HCT116 (cell line): Measurements from ENCODE around the gene CLEC3B. TPM values are rescaled to one million over a fixed set of nuclear protein-coding genes. Genes with fewer than 3 reads are reported as not detected.

Experiments used
- ATAC-seq: fragments of 200-7000 bp; cut with Tn5 transposase; 2 replicates; pipeline ENCODE4 v1.9.1; 2020; ENCODE audit warnings: mild to moderate bottlenecking, moderate library complexity
- BruUV-seq: library from RNA; stranded (reverse); fragments of 400-500 nt; replicated peaks from 2 replicates; lab custom pipeline; 2021; lab: Mats Ljungman, UMichigan
- CTCF ChIA-PET: fragments of 300-600 bp; sonication (Branson Sonifier 250); formaldehyde crosslinking; loops from one replicate; lab custom pipeline; 2021; ENCODE audit warnings: antibody characterized with exemption; lab: Charles Lee
- POLR2A ChIA-PET: fragments of 300-600, 350-600 bp; sonication (Branson Sonifier 250); formaldehyde crosslinking; loops from one replicate; lab custom pipeline; 2021; ENCODE audit warnings: antibody characterized with exemption; lab: Charles Lee
- RAD21 ChIA-PET, 2 experiments: fragments of 300-600 bp; sonication (Branson Sonifier 250); formaldehyde crosslinking; loops; one replicate each; lab custom pipeline; 2023; ENCODE audit warnings: low total read pairs in 2 of 2; ENCODE audit not compliant: uncharacterized antibody in 2 of 2, unreplicated experiment in 2 of 2, low non-redundant PET in 1 of 2; lab: Charles Lee
- DNase-seq: peaks from one replicate; pipeline ENCODE4 v3.0.0-alpha.2; 2010; ENCODE audit warnings: low read depth, low spot score
- H2AFZ ChIP-seq: fragments of 200-600 bp; shearing (Covaris generic), sonication (generic); 2 replicates; pipeline ENCODE4 v1.6.1; 2017; ENCODE audit warnings: low read depth, mixed run types, mixed read lengths, antibody characterized with exemption, low read length; ENCODE audit not compliant: poor library complexity, severe bottlenecking
- H3K27ac ChIP-seq: 2 replicates; pipeline ENCODE4 v1.5.1; 2012; ENCODE audit warnings: low read depth, low read length
- H3K27me3 ChIP-seq: fragments of 200-600 bp; sonication (generic); 2 replicates; pipeline ENCODE4 v1.6.1; 2016; ENCODE audit warnings: mixed run types, low read length, mixed read lengths; ENCODE audit not compliant: insufficient read depth
- H3K36me3 ChIP-seq, 2 experiments: fragments of 200-500 bp in 1 of 2; fragments of 200-600 bp in 1 of 2; sonication (Bioruptor generic) in 1 of 2; sonication (generic) in 1 of 2; 2 replicates each; pipeline versions ENCODE4 v1.5.1 to v1.6.1; 2014 to 2016; ENCODE audit warnings: low read length in 2 of 2, inconsistent platforms in 1 of 2, mixed read lengths in 1 of 2, mixed run types in 1 of 2; ENCODE audit not compliant: insufficient read depth in 2 of 2, control insufficient read depth in 1 of 2
- H3K4me1 ChIP-seq, 2 experiments: fragments of 200-600 bp in 1 of 2; sonication (generic) in 1 of 2; 2 replicates each; pipeline versions ENCODE4 v1.5.1 to v1.6.1; 2012 to 2017; ENCODE audit warnings: low read length in 2 of 2, inconsistent platforms in 1 of 2, mild to moderate bottlenecking in 1 of 2, mixed read lengths in 1 of 2, mixed run types in 1 of 2, moderate library complexity in 1 of 2; ENCODE audit not compliant: insufficient read depth in 2 of 2, control insufficient read depth in 1 of 2
- H3K4me2 ChIP-seq: fragments of 200-600 bp; sonication (generic); 2 replicates; pipeline ENCODE4 v1.6.1; 2017; ENCODE audit warnings: mixed run types, low read length, mixed read lengths
- H3K4me3 ChIP-seq, 2 experiments: fragments of 200-600 bp in 1 of 2; sonication (generic) in 1 of 2; replicated peaks in 1 of 2; 2 replicates each; pipeline ENCODE4 v1.5.1; 2011 to 2016; ENCODE audit warnings: low read length in 2 of 2, control low read depth in 1 of 2, low read depth in 1 of 2, mild to moderate bottlenecking in 1 of 2, mixed read lengths in 1 of 2, mixed run types in 1 of 2
- H3K79me2 ChIP-seq: fragments of 200-600 bp; sonication (generic); 2 replicates; pipeline ENCODE4 v1.6.1; 2017; ENCODE audit warnings: mild to moderate bottlenecking, mixed run types, low read length, moderate library complexity, mixed read lengths; ENCODE audit not compliant: insufficient read depth
- H3K9ac ChIP-seq: fragments of 200-600 bp; sonication (generic); 2 replicates; pipeline ENCODE4 v1.6.1; 2016; ENCODE audit warnings: low read length, mixed read lengths
- H3K9me2 ChIP-seq: fragments of 200-600 bp; sonication (generic), shearing (Covaris generic); 2 replicates; pipeline ENCODE4 v1.6.1; 2017; ENCODE audit warnings: mixed run types, mild to moderate bottlenecking, moderate library complexity; ENCODE audit not compliant: insufficient read depth
- H3K9me3 ChIP-seq, 2 experiments: fragments of 200-500 bp in 1 of 2; fragments of 200-600 bp in 1 of 2; sonication (Bioruptor generic) in 1 of 2; sonication (generic) in 1 of 2; 2 replicates each; pipeline ENCODE4 v1.6.1; 2014 to 2017; ENCODE audit warnings: low read length in 2 of 2, mixed read lengths in 2 of 2, inconsistent platforms in 1 of 2, low read depth in 1 of 2, mild to moderate bottlenecking in 1 of 2, mixed run types in 1 of 2, moderate library complexity in 1 of 2; ENCODE audit not compliant: control insufficient read depth in 1 of 2, insufficient read depth in 1 of 2
- H4K20me1 ChIP-seq: fragments of 200-600 bp; sonication (generic), shearing (Covaris generic); 2 replicates; pipeline ENCODE4 v1.6.1; 2017; ENCODE audit warnings: mixed run types, mild to moderate bottlenecking, moderate library complexity; ENCODE audit not compliant: insufficient read depth
- ATF3 ChIP-seq: IDR thresholded peaks from 2 replicates; pipeline ENCODE4 v1.6.1; 2012
- CBX3 ChIP-seq: IDR thresholded peaks from 2 replicates; pipeline ENCODE4 v1.6.1; 2012; ENCODE audit warnings: low read depth
- EGR1 ChIP-seq: IDR thresholded peaks from 2 replicates; pipeline ENCODE4 v1.6.1; 2012; ENCODE audit warnings: low read depth
- ELF1 ChIP-seq: IDR thresholded peaks from 2 replicates; pipeline ENCODE4 v1.6.1; 2012; ENCODE audit warnings: low read depth, borderline replicate concordance
- EZH2 ChIP-seq: fragments of 200-600 bp; sonication (generic); IDR thresholded peaks from 2 replicates; pipeline ENCODE4 v1.6.1; 2017; ENCODE audit warnings: antibody characterized with exemption, mixed run types
- EZH2phosphoT487 ChIP-seq: fragments of 200-600 bp; IDR thresholded peaks from 2 replicates; pipeline ENCODE4 v1.6.1; 2018; ENCODE audit warnings: antibody characterized with exemption, borderline replicate concordance
- FOSL1 ChIP-seq: IDR thresholded peaks from 2 replicates; pipeline ENCODE4 v1.6.1; 2012; ENCODE audit warnings: low read depth
- JUND ChIP-seq: IDR thresholded peaks from 2 replicates; pipeline ENCODE4 v1.6.1; 2012
- POLR2A ChIP-seq: IDR thresholded peaks from 2 replicates; pipeline ENCODE4 v1.7.0; 2011; ENCODE audit warnings: borderline replicate concordance; ENCODE audit not compliant: insufficient read depth, insufficient read length; ENCODE audit errors: extremely low read depth
- POLR2AphosphoS5 ChIP-seq: IDR thresholded peaks from 2 replicates; pipeline ENCODE4 v1.6.1; 2011; ENCODE audit warnings: mild to moderate bottlenecking, low read depth, low read length, moderate library complexity
- SP1 ChIP-seq: IDR thresholded peaks from 2 replicates; pipeline ENCODE4 v1.6.1; 2012; ENCODE audit warnings: low read depth
- YY1 ChIP-seq: IDR thresholded peaks from 2 replicates; pipeline ENCODE4 v1.6.1; 2011; ENCODE audit warnings: low read length, low read depth, moderate library complexity, mild to moderate bottlenecking; ENCODE audit not compliant: insufficient replicate concordance; ENCODE audit errors: extremely low read depth
- ZBTB33 ChIP-seq: IDR thresholded peaks from 2 replicates; pipeline ENCODE4 v1.6.1; 2011; ENCODE audit warnings: mild to moderate bottlenecking, low read length, moderate library complexity; ENCODE audit not compliant: insufficient replicate concordance; ENCODE audit errors: extremely low read depth
- ZNF274 ChIP-seq: fragments of 200-500 bp; sonication (Bioruptor generic); IDR thresholded peaks from 2 replicates; pipeline ENCODE4 v1.6.1; 2014; ENCODE audit warnings: mild to moderate bottlenecking, low read depth, low read length, inconsistent platforms
- intact Hi-C: fragments of 100-400 bp; cut with micrococcal nuclease; formaldehyde crosslinking; loops from 2 replicates; pipeline ENCODE4 v1.10.0; 2022
- total RNA-seq: library from RNA; stranded (reverse); gene quantifications from one replicate; pipeline ENCODE4 v1.2.1, GENCODE V29; 2021; ENCODE audit not compliant: unreplicated experiment
- TF ChIP-seq, protein P1 (sequence below), 3 experiments: fragments of 200-600 bp in 1 of 3; sonication (generic) in 1 of 3; IDR thresholded peaks in 2 of 3; conservative IDR thresholded peaks in 1 of 3; 2 replicates each; pipeline ENCODE4 v1.5.1; 2012 to 2017; ENCODE audit warnings: low read depth in 2 of 3, low read length in 2 of 3, antibody characterized with exemption in 1 of 3, borderline replicate concordance in 1 of 3, control low read depth in 1 of 3, mild to moderate bottlenecking in 1 of 3, mixed read lengths in 1 of 3, mixed run types in 1 of 3, moderate library complexity in 1 of 3; ENCODE audit not compliant: insufficient read depth in 1 of 3

CLEC3B gene
- total RNA-seq, 1 experiment from 2014 or later: 0.57 TPM

GRCh38 chr3:45041666-45042065, 15.6 kb downstream of the CLEC3B start:
- no peak for TF ChIP-seq YY1
- no peak for TF ChIP-seq FOSL1
- no peak for TF ChIP-seq ZNF274
- TF ChIP-seq EZH2: no peak
- no peak for TF ChIP-seq CBX3
- TF ChIP-seq JUND: no peak
- H3K9me2 ChIP-seq: no peaks in the 10 kb centered on the region
- H3K9me3 ChIP-seq: no peaks in the 10 kb centered on the region
- ChIA-PET POLR2A (interaction anchor here (0.6 kb wide), 1 partner anchor 14 kb away, joined by 3 read pairs; no protein-coding TSS in a partner anchor), CTCF (interaction anchor here (0.7 to 4.6 kb wide), 13 partner anchors 13 to 652 kb away, joined by 3 to 94 read pairs (median 7); no protein-coding TSS in a partner anchor), RAD21 (interaction anchor here (0.9 to 1.7 kb wide), 5 partner anchors 14 to 458 kb away, joined by 3 to 7 read pairs (median 3); no protein-coding TSS in a partner anchor)
- H3K27me3 ChIP-seq: no peaks in the 10 kb centered on the region
- DNase-seq: no peak
- H2AFZ ChIP-seq: peak overlapping the region; percentile 23
- intact Hi-C loops: loop anchor here (5.0 kb wide), 1 partner anchor 81 kb away; no protein-coding TSS in a partner anchor
- H3K4me2 ChIP-seq: no peak overlapping the region
- BruUV-seq: no TSS peak
- H3K36me3 ChIP-seq: no peaks in the 10 kb centered on the region
- no peak overlapping the region for H3K4me3 ChIP-seq
- peaks cover 8 to 31% of the 10 kb centered on the region in 2 experiments; a peak in 3 of 4 replicates for H3K4me1 ChIP-seq
- no peak overlapping the region for H3K27ac ChIP-seq
- H4K20me1 ChIP-seq: no peaks in the 10 kb centered on the region
- H3K9ac ChIP-seq: no peak overlapping the region
- no peak for ATAC-seq
- no peaks in the 10 kb centered on the region for H3K79me2 ChIP-seq

- intact Hi-C loops: loop anchor here (5.0 kb wide), 1 partner anchor 80 kb away; no protein-coding TSS in a partner anchor
- BruUV-seq: no TSS peak
- Histone ChIP-seq H3K36me3 (no peaks in the 10 kb centered on the region), H4K20me1 (no peaks in the 10 kb centered on the region), H3K9me3 (no peaks in the 10 kb centered on the region), H3K4me1 (peaks cover 8 to 29% of the 10 kb centered on the region in 2 experiments; a peak in 3 of 4 replicates), H3K27me3 (no peaks in the 10 kb centered on the region), H3K79me2 (no peaks in the 10 kb centered on the region), H3K27ac (no peak overlapping the region), H3K4me2 (no peak overlapping the region), H3K9me2 (no peaks in the 10 kb centered on the region), H3K9ac (no peak overlapping the region), H2AFZ (no peak overlapping the region), H3K4me3 (no peak overlapping the region)
- ATAC-seq (no peak), DNase-seq (no peak)
- RAD21 ChIA-PET: interaction anchor here (0.9 to 1.7 kb wide), 2 partner anchors 14 to 168 kb away, joined by 3 to 7 read pairs; no protein-coding TSS in a partner anchor
- POLR2A ChIA-PET: no interaction called here
- CTCF ChIA-PET: interaction anchor here (0.7 to 4.6 kb wide), 5 partner anchors 13 to 457 kb away, joined by 3 to 94 read pairs (median 19); no protein-coding TSS in a partner anchor
- TF ChIP-seq JUND: no peak
- TF ChIP-seq CBX3: no peak
- TF ChIP-seq, protein P1, sequence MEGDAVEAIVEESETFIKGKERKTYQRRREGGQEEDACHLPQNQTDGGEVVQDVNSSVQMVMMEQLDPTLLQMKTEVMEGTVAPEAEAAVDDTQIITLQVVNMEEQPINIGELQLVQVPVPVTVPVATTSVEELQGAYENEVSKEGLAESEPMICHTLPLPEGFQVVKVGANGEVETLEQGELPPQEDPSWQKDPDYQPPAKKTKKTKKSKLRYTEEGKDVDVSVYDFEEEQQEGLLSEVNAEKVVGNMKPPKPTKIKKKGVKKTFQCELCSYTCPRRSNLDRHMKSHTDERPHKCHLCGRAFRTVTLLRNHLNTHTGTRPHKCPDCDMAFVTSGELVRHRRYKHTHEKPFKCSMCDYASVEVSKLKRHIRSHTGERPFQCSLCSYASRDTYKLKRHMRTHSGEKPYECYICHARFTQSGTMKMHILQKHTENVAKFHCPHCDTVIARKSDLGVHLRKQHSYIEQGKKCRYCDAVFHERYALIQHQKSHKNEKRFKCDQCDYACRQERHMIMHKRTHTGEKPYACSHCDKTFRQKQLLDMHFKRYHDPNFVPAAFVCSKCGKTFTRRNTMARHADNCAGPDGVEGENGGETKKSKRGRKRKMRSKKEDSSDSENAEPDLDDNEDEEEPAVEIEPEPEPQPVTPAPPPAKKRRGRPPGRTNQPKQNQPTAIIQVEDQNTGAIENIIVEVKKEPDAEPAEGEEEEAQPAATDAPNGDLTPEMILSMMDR (IDR thresholded peaks at IDR 0.05 in 2 of 3, conservative IDR thresholded peaks at IDR 0.05 in 1 of 3; ENCODE audit: borderline replicate concordance in 1 of 3, insufficient read depth in 1 of 3, low read depth in 2 of 3, low read length in 2 of 3): no peak
- no peak for TF ChIP-seq ATF3
- TF ChIP-seq EGR1: no peak
- TF ChIP-seq ELF1: no peak
- TF ChIP-seq YY1: no peak
- TF ChIP-seq EZH2: no peak
- no peak for TF ChIP-seq FOSL1
- TF ChIP-seq POLR2A: no peak
- TF ChIP-seq SP1: no peak
- no peak for TF ChIP-seq POLR2AphosphoS5
- TF ChIP-seq EZH2phosphoT487: no peak
- TF ChIP-seq ZNF274: no peak
- TF ChIP-seq ZBTB33: no peak
Measured at GRCh38 chr3:45042162-45042561, 16.1 kb downstream of the CLEC3B start.
